ENCODE data around the gene OTOP2.

The OTOP2 gene

GRCh38 chr17:74981318-74981978, 57.4 kb downstream of the OTOP2 start:
- Histone ChIP-seq H3K4me1 (ENCODE audit: control insufficient read depth, insufficient read depth, low read length) (peaks cover 3% of the 10 kb centered on the region; the same call in 1 of the 2 replicates), H3K4me3 (ENCODE audit: low read depth, low read length) (peak overlapping the region; percentile 56), H3K27ac (ENCODE audit: extremely low read depth, low read depth, low read length) (peak overlapping the region; percentile 79; the same call in 1 of the 2 replicates), H3K36me3 (ENCODE audit: control insufficient read depth in 2 of 2, insufficient read depth in 1 of 2, low read length in 2 of 2) (no peaks in the 10 kb centered on the region), H3K9me3 (ENCODE audit: control insufficient read depth, insufficient read depth, low read depth, low read length) (no peaks in the 10 kb centered on the region)
- TF ChIP-seq SCRT2 (tag by site-specific recombination; IDR thresholded peaks at IDR 0.05), result no peak
- no peak for TF ChIP-seq OVOL3 (tag by site-specific recombination; IDR thresholded peaks at IDR 0.05)
- TF ChIP-seq ZIC2 (tag by site-specific recombination; IDR thresholded peaks at IDR 0.05), result peak; percentile 24; the same call in 1 of the 2 replicates
- TF ChIP-seq ZNF677 (tag by site-specific recombination; IDR thresholded peaks at IDR 0.05), result no peak
- POLR2A ChIA-PET, result interaction anchor here (1.8 kb wide), 1 partner anchor 31 kb away, joined by 13 read pairs; the partner anchor contains the start of gene MRPL58
- CTCF ChIA-PET, result interaction anchor here (1.0 to 1.1 kb wide), 2 partner anchors 11 to 124 kb away, joined by 3 read pairs; no protein-coding TSS in a partner anchor

DNA sequence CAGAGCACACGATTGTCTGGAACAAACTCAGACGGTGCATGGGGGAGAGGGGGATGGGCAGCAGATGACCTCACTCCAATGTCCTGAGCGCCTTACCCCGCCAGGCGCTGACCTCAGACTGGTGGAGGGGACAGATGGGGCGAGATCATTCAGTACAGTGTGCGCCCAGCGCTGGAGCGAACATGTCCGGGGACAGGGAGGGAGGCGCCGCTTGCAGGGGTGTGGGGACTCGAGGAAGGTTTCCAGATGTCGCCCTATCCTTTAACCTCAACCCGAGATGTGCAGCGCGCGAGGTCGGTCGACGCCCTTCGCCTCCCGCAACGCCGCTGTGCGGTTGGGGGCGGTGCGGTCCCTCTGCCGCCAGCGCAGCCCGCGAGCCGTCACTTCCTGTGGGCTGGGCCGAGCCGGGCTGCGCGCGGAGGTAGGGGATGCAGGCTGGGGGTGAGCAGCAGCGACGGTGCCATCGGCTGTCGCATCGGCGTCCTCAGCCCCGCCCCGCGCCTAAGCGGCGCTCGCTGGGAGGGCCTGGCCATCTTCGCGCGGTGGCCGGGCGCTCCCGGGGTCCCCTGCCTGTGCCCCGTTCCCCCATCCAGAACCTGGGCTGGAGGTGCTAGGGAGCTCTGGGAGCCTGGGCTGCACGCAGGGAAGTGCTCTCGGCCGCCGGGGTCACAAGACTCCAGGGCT, 58.0 kb downstream of the OTOP2 start:
- Histone ChIP-seq H3K27ac (ENCODE audit: extremely low read depth, low read depth, low read length) (peak overlapping the region; percentile 79), H3K4me1 (ENCODE audit: control insufficient read depth, insufficient read depth, low read length) (peaks cover 3% of the 10 kb centered on the region; the same call in 1 of the 2 replicates), H3K9me3 (ENCODE audit: control insufficient read depth, insufficient read depth, low read depth, low read length) (no peaks in the 10 kb centered on the region), H3K36me3 (ENCODE audit: control insufficient read depth in 2 of 2, insufficient read depth in 1 of 2, low read length in 2 of 2) (no peaks in the 10 kb centered on the region), H3K4me3 (ENCODE audit: low read depth, low read length) (peak overlapping the region; percentile 56)
- POLR2A ChIA-PET, result interaction anchor here (0.5 to 2.3 kb wide), 9 partner anchors 10 to 873 kb away, joined by 3 to 24 read pairs (median 8); partner anchors contain the start of genes FDXR, HID1, MRPL58 and NT5C
- CTCF ChIA-PET, result interaction anchor here (0.6 to 3.9 kb wide), 5 partner anchors 21 to 200 kb away, joined by 5 to 18 read pairs (median 11); partner anchors contain the start of gene MRPL58
- TF ChIP-seq ZNF513 (tag by site-specific recombination; IDR thresholded peaks at IDR 0.05) (no peak), OVOL3 (tag by site-specific recombination; IDR thresholded peaks at IDR 0.05) (peak; percentile 50; the same call in 1 of the 2 replicates), GLI4 (tag by site-specific recombination; IDR thresholded peaks at IDR 0.05) (0 out of 2 replicates have a peak, but pooled peaks have one; percentile 86), RBAK (tag by site-specific recombination; IDR thresholded peaks at IDR 0.05) (no peak), ZNF280C (tag by site-specific recombination; IDR thresholded peaks at IDR 0.05) (no peak), KLF17 (tag by site-specific recombination; IDR thresholded peaks at IDR 0.05) (peak; percentile 85), GFI1B (tag by site-specific recombination; IDR thresholded peaks at IDR 0.05) (no peak), ZFP37 (tag by site-specific recombination; IDR thresholded peaks at IDR 0.05) (peak; percentile 94), ZNF449 (tag by site-specific recombination; IDR thresholded peaks at IDR 0.05) (peak; percentile 62), ZBTB48 (tag by site-specific recombination; IDR thresholded peaks at IDR 0.05) (peak; percentile 27; the same call in 1 of the 2 replicates), ZNF785 (tag by site-specific recombination; IDR thresholded peaks at IDR 0.05) (no peak), KLF1 (tag by site-specific recombination; IDR thresholded peaks at IDR 0.05) (peak; percentile 92), PATZ1 (tag by site-specific recombination; IDR thresholded peaks at IDR 0.05) (peak; percentile 95), ZNF174 (tag by site-specific recombination; IDR thresholded peaks at IDR 0.05) (no peak), ZXDB (tag by site-specific recombination; IDR thresholded peaks at IDR 0.05) (0 out of 2 replicates have a peak, but pooled peaks have one; percentile 16), ZNF169 (tag by site-specific recombination; IDR thresholded peaks at IDR 0.05) (no peak), ZNF16 (tag by site-specific recombination; IDR thresholded peaks at IDR 0.05; ENCODE audit: low read depth) (no peak), BCL11B (tag by site-specific recombination; IDR thresholded peaks at IDR 0.05; ENCODE audit: low read depth) (peak; percentile 84), ZNF302 (tag by site-specific recombination; IDR thresholded peaks at IDR 0.05; ENCODE audit: low read depth) (no peak)

All from HEK293 (cell line).